Measurements from ENCODE around the gene PLAGL2.
A peak's percentile ranks its signal among the peaks of the same experiment; 100 is the strongest.
"Not testable (repeated sequence)": the region's sequence is repeated elsewhere in the genome, so short reads cannot be mapped to it uniquely, and the experiment has no call there.

PLAGL2 gene

DNA sequence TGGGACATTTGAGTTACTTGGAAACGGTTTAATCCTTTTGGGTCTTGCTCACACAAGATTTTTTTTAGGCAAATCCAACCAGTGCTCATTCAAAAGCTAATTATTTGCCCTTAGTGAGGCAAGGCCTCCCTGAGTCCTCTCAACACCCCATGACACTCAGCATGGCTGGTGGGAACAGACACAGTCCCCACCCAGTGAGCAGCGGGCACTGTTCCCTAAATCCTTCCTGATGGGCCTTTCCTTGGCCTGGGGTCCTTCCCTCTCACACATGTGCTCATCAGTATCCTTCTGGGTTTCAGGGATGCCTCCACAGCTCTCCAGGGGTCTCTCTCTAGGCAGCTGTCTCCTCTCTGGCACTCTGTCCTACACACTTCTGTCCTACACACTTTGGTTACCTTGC, 28.0 kb downstream of the PLAGL2 start:
- no peak for DNase-seq

GRCh38 chr20:32177696-32178095, 29.8 kb downstream of the PLAGL2 start:
- not testable (repeated sequence) for DNase-seq

- DNase-seq, result no peak
These were observed 39.2 kb downstream of the PLAGL2 start for GRCh38 chr20:32168184-32168910.

GRCh38 chr20:32167552-32167951, 40.0 kb downstream of the PLAGL2 start:
- no peak for DNase-seq

DNA sequence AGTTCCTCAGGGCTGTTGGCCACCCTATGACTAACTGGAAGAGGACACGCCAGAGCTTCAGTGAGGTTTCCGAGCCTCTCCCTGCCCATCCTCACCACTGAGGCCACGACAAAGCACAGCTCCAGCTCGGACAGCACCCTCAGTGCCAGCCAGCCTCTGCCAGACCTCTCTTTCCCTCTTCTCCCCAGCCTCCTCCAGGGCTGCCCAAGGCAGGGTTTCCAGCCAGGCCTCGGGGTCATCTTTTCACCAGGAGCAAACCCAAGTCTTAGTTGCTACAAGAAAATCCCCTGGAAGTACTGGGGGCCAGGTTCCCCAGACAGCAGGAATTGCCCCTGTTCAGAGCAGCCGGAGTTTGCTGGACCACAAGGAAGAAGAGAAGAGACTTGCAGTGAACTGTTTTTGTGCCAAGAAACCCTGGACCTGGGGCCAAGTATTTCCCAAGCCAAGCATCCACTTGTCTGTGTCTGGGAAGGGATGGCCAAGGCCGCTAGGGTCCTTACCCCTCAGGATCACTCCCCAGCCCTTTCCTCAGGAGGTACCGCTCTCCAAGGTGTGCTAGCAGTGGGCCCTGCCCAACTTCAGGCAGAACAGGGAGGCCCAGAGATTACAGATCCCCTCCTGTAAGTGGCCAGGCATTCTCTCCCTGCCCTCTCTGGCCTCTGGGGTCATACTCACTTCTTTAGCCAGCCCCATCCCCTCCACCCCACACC, 41.6 kb downstream of the PLAGL2 start:
- DNase-seq, result no peak

DNA sequence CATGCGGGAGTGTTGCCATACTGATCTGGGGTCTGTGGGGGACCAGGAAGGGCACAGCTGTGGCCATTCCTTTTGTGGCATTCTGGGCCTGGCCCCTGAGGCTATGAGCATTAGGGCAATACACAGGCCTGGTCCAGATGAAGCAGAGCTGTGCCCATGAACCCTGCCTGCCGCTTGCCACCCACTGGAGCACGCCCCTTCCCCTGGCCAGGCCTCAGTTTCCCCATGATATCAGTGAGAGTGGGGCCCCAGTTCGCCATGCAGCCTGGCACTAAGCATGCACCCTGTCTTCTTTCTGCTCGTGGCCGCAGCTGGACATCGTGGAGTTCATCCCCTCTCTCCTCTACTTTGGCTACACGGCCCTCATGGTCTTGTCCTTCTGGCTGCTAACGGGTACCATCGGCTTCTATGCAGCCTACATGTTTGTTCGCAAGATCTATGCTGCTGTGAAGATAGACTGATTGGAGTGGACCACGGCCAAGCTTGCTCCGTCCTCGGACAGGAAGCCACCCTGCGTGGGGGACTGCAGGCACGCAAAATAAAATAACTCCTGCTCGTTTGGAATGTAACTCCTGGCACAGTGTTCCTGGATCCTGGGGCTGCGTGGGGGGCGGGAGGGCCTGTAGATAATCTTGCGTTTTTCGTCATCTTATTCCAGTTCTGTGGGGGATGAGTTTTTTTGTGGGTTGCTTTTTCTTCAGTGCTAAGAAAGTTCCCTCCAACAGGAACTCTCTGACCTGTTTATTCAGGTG, 42.4 kb downstream of the PLAGL2 start:
- no peak for DNase-seq

DNA sequence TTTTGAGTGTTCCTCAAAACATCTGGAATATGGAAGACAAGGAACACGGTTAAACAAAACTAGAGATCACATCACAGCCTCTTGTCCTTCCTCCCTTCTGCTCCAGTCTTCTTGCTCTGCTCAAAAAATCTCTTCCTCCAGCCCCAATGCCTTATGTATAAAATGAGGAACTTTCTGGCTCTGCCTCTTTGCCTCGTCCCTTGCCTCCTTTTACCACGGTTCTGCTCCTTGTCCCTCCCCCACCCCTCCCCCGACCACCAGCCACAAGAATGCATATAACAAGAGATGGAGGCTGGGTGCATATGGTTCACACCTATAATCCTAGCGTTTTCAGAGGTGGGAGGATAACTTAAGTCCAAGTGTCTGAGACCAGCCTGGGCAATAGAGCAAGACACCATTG, 43.6 kb downstream of the PLAGL2 start:
- DNase-seq, result no peak

- no peak for DNase-seq
These were observed 45.2 kb downstream of the PLAGL2 start for GRCh38 chr20:32162351-32162750.

DNA sequence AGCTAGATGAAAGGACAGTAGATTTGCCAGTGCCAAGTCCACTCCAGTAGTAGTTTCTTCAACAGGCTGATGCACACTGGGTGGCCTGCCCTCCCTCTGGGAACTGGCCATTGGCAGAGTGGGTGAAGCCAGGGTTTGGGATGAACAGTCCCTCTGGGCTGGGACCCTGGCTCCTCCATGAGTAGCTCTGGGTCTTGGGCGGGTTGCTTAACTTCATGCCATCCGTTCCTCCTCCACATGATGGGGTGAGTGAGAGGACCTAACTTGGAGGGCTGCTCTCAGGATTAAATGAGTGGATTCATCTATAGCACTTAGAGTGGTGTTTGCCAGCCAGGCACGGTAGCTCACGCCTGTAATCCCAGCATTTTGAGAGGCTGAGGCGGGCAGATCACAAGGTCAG, 47.2 kb downstream of the PLAGL2 start:
- no peak for DNase-seq

DNA sequence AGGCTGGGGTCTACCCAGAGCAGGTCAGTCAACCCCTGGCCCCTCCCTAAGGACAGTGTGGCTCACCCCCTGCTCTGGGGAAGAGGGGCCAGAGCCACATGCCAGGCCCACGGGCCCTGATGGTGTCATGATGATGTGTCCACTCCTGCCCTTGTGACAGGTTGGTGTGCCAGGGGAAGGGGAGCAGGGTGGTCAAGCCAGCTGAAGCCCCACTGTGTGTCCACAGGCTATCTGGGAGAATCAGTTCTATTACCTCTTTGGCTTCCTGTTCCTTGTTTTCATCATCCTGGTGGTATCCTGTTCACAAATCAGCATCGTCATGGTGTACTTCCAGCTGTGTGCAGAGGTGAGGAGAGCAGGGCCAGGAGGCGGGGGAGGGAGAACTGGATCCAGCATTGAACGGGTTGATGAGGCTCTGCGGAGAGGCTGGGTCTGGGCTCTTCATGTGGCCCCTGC, 47.7 kb downstream of the PLAGL2 start:
- DNase-seq, result no peak

DNA sequence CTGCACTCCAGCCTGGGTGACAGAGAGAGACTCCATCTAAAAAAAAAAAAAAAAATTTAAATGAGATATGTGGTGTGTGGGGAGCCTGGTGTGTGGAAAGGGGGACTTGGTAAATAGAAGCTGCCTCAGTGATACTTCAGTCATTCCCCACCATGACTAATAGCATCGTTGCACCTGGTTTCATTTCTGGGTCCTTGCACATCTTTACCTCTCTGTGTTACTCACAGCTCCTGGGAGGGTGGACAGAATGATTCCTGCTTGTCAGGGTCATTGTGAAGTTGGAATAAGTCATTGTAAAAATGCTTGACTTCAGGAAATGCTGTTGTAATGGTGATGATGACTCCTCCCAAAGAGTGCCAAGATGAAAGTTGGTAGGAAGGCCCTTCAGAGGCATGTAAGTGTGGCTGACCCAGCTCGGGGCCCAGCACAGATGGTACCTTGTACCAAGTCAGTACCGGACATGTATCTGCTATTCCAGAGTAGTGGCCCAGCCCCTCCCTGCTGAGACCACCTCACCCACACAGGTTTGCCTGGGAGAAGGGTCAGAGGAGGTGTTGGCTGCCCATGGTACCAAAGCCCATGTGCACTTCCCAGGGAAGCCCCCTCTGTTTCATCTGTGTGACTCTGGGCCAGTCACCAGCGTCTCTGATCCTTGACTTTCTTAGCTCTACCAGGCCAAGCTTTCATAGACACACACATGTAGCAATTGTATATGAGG, 48.4 kb downstream of the PLAGL2 start:
- DNase-seq, result no peak

- no peak for DNase-seq
These were observed 49.2 kb downstream of the PLAGL2 start for GRCh38 chr20:32158351-32158750.

DNA sequence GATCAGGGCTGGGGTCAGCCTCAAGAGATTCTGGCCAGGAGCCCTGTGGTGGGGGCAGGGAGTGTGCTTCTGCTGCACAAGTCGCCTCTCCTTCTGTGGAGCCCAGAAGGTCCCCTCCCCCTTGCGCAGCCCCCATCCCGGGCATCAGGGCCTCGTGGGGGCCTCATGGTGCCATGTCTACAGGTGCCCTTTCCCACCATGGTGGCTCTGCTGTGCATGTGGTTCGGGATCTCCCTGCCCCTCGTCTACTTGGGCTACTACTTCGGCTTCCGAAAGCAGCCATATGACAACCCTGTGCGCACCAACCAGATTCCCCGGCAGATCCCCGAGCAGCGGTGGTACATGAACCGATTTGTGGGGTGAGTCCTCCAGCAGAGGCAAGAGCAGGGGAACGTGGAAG, 49.9 kb downstream of the PLAGL2 start:
- no peak for DNase-seq

DNA sequence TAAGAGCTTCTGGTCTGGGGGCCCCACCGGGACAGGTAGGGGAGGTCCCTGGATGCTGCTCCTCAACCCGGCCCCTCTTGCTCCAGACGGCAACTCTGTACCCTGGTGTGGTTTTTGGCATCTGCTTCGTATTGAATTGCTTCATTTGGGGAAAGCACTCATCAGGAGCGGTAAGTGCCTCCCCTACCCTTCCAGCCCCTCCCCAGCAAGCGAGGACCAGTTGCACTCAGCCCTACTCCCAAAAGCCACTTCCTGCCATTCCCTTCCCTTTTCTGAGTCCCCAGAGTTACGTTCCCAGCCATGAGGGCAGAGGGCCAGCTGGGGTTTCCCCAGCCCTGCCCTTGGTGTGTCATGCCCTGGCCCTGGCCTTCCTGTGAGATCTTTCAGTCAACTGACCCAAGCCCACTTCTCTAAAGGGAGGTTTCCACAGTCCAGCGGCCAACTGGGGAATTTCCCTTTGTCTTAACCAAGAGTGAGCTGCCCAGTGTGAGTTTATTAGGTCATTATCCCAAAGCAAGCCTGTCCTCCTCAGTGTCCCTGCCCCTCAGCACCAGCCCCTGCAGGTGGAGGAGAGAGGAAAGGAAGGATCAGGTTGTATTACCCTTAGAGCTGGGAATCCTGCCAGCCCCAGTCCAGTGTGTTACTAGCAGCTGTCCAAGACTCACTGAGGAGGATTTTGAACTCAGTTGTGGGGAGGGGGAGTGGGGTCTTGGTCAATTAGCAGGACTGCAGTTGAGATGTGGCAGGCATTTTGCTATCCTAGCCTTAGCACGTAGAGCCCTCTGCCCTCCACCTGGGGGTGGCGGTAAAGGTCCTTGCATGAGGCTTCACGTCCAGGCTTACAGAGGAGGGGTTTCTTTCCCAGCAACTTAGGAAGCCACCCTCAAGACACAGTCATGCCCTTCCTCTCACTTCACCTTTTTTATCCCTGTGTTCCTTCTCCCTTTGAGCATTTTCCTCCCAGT, 52.2 kb downstream of the PLAGL2 start:
- DNase-seq, result peak; percentile 70

- no peak for DNase-seq
These were observed 53.8 kb downstream of the PLAGL2 start for GRCh38 chr20:32153771-32154170.

- DNase-seq, result no peak
These were observed 54.3 kb downstream of the PLAGL2 start for GRCh38 chr20:32153156-32153665.

DNA sequence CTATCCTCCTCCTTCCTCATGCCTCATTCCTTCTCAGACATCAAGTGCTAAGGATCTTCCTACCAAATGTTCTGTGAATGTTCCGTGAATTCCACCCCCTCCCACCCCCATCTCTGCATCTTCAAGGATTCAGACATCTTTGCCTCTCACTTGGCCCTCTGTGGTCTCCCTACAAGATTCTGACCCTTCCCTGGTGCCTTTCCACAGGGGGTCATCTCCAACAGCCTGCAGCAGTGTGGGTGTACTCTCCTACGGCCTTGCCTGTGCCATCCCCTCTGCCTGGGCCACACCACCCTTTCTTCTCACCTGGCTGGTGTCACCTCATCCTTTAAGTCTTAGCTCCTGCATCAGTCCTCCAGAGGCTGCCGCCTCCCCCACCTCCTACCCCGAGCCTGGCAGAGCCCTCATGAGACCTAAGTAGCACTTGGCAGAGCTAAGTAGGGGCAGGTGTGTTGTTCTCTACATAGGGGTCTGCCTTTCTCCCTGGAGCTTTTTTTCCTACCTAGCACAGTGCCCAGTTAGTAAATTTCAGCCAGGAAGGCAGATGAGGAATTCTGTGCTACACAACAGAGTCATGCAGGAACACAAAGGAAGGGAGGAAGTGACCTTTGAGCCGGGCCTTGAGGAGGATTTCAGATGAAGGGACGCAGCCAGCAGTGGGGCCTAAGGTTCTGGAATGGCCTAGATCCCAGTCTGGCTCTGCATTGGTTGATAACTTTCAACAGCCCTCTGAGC, 55.0 kb downstream of the PLAGL2 start:
- DNase-seq, result no peak

- no peak for DNase-seq
These were observed 57.2 kb downstream of the PLAGL2 start for GRCh38 chr20:32150291-32150848.

- DNase-seq, result no peak
These were observed 57.9 kb downstream of the PLAGL2 start for GRCh38 chr20:32149566-32150170.

Data from right hindlimb (tissue), 1 donor.